Transverse colon (tissue), 4 donors: Measurements from ENCODE around the gene MDH1.

ENCODE experiments used
- EP300 ChIP-seq: sonication (generic); formaldehyde crosslinking; IDR thresholded peaks from one replicate; pipeline ENCODE4 v1.6.1; 2017; ENCODE audit warnings: antibody characterized with exemption, low read depth
- POLR2A ChIP-seq: fragments of 450-650 bp; IDR thresholded peaks from one replicate; pipeline ENCODE4 v1.6.1; 2016; ENCODE audit warnings: antibody characterized with exemption, mild to moderate bottlenecking, moderate library complexity
- POLR2AphosphoS5 ChIP-seq, 3 donors: sonication (generic); formaldehyde crosslinking; IDR thresholded peaks; one replicate each; pipeline ENCODE4 v1.6.1; 2016; ENCODE audit warnings: antibody characterized with exemption in 3 of 3
- TF ChIP-seq, protein P1 (sequence below), 5 experiments: fragments of 200-600 bp in 3 of 5; fragments of 450-650 bp in 2 of 5; sonication (generic) in 3 of 5; IDR thresholded peaks; 1 replicate in 2 of 5; 2 replicates in 3 of 5; pipeline ENCODE4 v1.5.1; 2016 to 2017; ENCODE audit warnings: antibody characterized with exemption in 5 of 5, inconsistent platforms in 3 of 5, mild to moderate bottlenecking in 2 of 5, moderate library complexity in 1 of 5

DNA sequence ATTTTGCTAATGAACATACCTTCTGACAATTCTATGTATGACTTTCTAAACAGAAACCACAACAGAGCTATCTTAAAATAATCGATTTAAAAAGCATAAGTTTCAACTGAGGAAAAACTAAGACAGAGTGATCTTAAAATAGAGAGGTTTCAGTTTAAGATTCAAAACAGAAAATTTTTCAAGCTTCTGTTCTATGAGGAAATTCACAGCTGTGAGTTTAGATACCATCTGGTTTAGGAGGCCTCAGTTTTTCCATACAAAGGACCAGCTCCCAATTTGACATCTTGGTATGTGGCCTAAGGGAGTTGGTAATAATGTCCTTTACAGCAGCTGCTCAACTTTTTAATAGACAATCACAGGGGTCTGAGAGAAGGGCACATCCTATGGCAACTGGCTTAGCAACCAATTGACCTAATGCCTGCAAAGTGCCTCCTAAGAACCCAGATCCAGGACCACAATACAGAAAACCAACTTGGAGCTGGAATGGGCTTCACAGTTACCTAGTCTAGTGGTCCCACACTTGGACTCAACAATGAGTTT lies 39.7 kb downstream of the MDH1 start:
- TF ChIP-seq POLR2A (no peak), POLR2AphosphoS5 (IDR thresholded peaks at IDR 0.05) (no peak), EP300 (no peak)
- TF ChIP-seq, protein P1, sequence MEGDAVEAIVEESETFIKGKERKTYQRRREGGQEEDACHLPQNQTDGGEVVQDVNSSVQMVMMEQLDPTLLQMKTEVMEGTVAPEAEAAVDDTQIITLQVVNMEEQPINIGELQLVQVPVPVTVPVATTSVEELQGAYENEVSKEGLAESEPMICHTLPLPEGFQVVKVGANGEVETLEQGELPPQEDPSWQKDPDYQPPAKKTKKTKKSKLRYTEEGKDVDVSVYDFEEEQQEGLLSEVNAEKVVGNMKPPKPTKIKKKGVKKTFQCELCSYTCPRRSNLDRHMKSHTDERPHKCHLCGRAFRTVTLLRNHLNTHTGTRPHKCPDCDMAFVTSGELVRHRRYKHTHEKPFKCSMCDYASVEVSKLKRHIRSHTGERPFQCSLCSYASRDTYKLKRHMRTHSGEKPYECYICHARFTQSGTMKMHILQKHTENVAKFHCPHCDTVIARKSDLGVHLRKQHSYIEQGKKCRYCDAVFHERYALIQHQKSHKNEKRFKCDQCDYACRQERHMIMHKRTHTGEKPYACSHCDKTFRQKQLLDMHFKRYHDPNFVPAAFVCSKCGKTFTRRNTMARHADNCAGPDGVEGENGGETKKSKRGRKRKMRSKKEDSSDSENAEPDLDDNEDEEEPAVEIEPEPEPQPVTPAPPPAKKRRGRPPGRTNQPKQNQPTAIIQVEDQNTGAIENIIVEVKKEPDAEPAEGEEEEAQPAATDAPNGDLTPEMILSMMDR (IDR thresholded peaks at IDR 0.05): no peak
